Measurements from ENCODE around the gene SLC22A13. TPM values are rescaled to one million over a fixed set of nuclear protein-coding genes. Genes with fewer than 3 reads are reported as not detected.

The SLC22A13 gene
- total and polyA plus RNA-seq, 10 of the 15 experiments (the other 5 are each of a cell fraction or from before 2014, with no cell fraction given) = 0.03 to 0.19 (median 0.11) TPM; not detected in 5

DNA sequence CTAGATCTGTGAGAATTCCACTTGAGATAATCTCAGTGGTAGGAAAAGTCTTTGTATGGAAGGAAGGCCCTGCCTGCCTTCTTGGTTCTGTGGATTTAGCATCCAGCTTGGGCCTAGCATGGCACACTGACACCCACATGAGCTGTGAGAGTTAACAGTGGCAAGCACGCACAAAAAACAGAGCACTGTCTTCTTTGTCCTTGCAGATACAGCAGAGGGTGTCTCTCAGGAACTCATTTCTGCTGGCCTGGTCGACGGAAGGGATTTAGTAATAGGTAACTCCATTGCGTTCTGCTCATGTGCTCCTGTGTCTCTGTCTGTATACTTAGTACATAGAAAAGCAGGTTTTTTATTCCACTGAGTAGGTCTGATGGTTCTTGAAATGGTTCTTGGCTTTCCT is 14.4 kb upstream of the SLC22A13 start (continued):
- TF ChIP-seq BCLAF1 (IDR thresholded peaks at IDR 0.05) (no peak), MYB (IDR thresholded peaks at IDR 0.05; ENCODE audit: borderline replicate concordance, low read depth, low read length) (no peak), TAF1 (IDR thresholded peaks at IDR 0.05; ENCODE audit: borderline replicate concordance, low read depth, low read length) (no peak), GATAD2B (conservative IDR thresholded peaks at IDR 0.05; ENCODE audit: low read depth) (no peak)

GRCh38 chr3:38253704-38254103 is 11.9 kb upstream of the SLC22A13 start:
- Histone ChIP-seq H2AFZ (ENCODE audit: control insufficient read depth, low read depth, low read length) (no peak overlapping the region), H3K4me1 (ENCODE audit: control insufficient read depth, insufficient read depth, low read length) (no peaks in the 10 kb centered on the region), H3K9me3 (replicated peaks; ENCODE audit: control insufficient read depth, insufficient read depth, low read length) (no peaks in the 10 kb centered on the region), H3K79me2 (ENCODE audit: control insufficient read depth, insufficient read depth, low read length) (no peaks in the 10 kb centered on the region), H3K4me2 (ENCODE audit: control insufficient read depth, insufficient read depth) (no peak overlapping the region), H3K27me3 (replicated peaks in 1 of 2; ENCODE audit: control insufficient read depth in 2 of 2, insufficient read depth in 2 of 2, low read length in 1 of 2) (no peaks in the 10 kb centered on the region), H3K27ac (ENCODE audit: control insufficient read depth, insufficient read depth) (no peak overlapping the region), H3K9ac (ENCODE audit: control insufficient read depth, insufficient read depth, low read length) (no peak overlapping the region), H3K36me3 (ENCODE audit: control insufficient read depth in 2 of 2, insufficient read depth in 2 of 2, low read length in 1 of 2) (peaks cover 9 to 20% of the 10 kb centered on the region in 2 experiments), H4K20me1 (ENCODE audit: control insufficient read depth, insufficient read depth) (no peaks in the 10 kb centered on the region), H3K4me3 (no peak overlapping the region)
- intact Hi-C loops (cut with micrococcal nuclease; ENCODE audit: unreplicated experiment) = no loop called here
- TSS peak; percentile 28 for BruUV-seq (replicated peaks)
- WGBS (ENCODE audit: insufficient coverage, insufficient replicate concordance, low lambda C conversion rate, missing lambda C conversion rate) = 97% methylated on average over 4 of the region's 4 CpGs
- FAIRE-seq = no peak
- no peak for TF ChIP-seq RFX5 (IDR thresholded peaks at IDR 0.05; ENCODE audit: low read depth, low read length)
- TF ChIP-seq GABPA (IDR thresholded peaks at IDR 0.05; ENCODE audit: low read depth) = no peak
- TF ChIP-seq STAT1 (conservative IDR thresholded peaks at IDR 0.05) = no peak
- TF ChIP-seq SPI1 (IDR thresholded peaks at IDR 0.05; ENCODE audit: borderline replicate concordance, insufficient read depth, low read depth, low read length) = no peak
- TF ChIP-seq IRF5 (IDR thresholded peaks at IDR 0.05; ENCODE audit: borderline replicate concordance) = no peak
- TF ChIP-seq HCFC1 (IDR thresholded peaks at IDR 0.05; ENCODE audit: low read length) = no peak
- TF ChIP-seq ZNF384 (IDR thresholded peaks at IDR 0.05; ENCODE audit: borderline replicate concordance, low read depth, low read length) = no peak
- no peak for TF ChIP-seq YY1 (IDR thresholded peaks at IDR 0.05; ENCODE audit: low read depth, low read length)
- no peak for TF ChIP-seq POLR2A (IDR thresholded peaks at IDR 0.05; ENCODE audit: low read depth, low read length)
- TF ChIP-seq ZNF217 (IDR thresholded peaks at IDR 0.05) = no peak
- TF ChIP-seq KLF5 (IDR thresholded peaks at IDR 0.05; ENCODE audit: partially characterized antibody) = no peak
- no peak for TF ChIP-seq BCL11A (IDR thresholded peaks at IDR 0.05; ENCODE audit: low read depth, low read length)
- no peak for TF ChIP-seq IRF4 (IDR thresholded peaks at IDR 0.05; ENCODE audit: low read depth, low read length)
- TF ChIP-seq EGR1 (IDR thresholded peaks at IDR 0.05; ENCODE audit: borderline replicate concordance in 1 of 2, low read depth in 2 of 2, low read length in 2 of 2) = no peak
- no peak for TF ChIP-seq CHD4 (IDR thresholded peaks at IDR 0.05)
- TF ChIP-seq EZH2 (IDR thresholded peaks at IDR 0.05; ENCODE audit: borderline replicate concordance, control insufficient read depth, low read depth, low read length) = no peak
- no peak for TF ChIP-seq BACH1 (IDR thresholded peaks at IDR 0.05; ENCODE audit: borderline replicate concordance)
- ChIA-PET SMC1A (ENCODE audit: uncharacterized antibody, unreplicated experiment) (interaction anchor here (1.9 kb wide), 1 partner anchor 15 kb away, joined by 5 read pairs; no protein-coding TSS in a partner anchor), RAD21 (ENCODE audit: unreplicated experiment) (no interaction called here), CTCF (no interaction called here), POLR2A (no interaction called here)
- no peak for ATAC-seq
- DNase-seq (ENCODE audit: low read depth, low spot score) = no peak
- in situ Hi-C loops (cut with MboI) = no loop called here
